Ovary (tissue), 9 donors: ENCODE data around the gene ATP2B3. TPM values are rescaled to one million over a fixed set of nuclear protein-coding genes. Genes with fewer than 3 reads are reported as not detected.

Experiments used
- DNase-seq, 5 donors: peaks; one replicate each; pipeline ENCODE4 v3.0.0-alpha.2; 2019 to 2020
- H3K27ac ChIP-seq, 2 donors: fragments of 200-600 bp; one replicate each; pipeline versions ENCODE4 v1.5.1 to v1.8.0; 2019 to 2022
- H3K27me3 ChIP-seq: fragments of 200-600 bp; one replicate; pipeline ENCODE4 v1.8.0; 2022
- H3K36me3 ChIP-seq: fragments of 200-600 bp; sonication (generic); one replicate; pipeline ENCODE4 v1.5.1; 2019
- H3K4me1 ChIP-seq: one replicate; pipeline ENCODE4 v1.8.1; 2013; ENCODE audit warnings: mild to moderate bottlenecking, moderate library complexity; ENCODE audit not compliant: insufficient read depth
- H3K4me3 ChIP-seq: fragments of 200-600 bp; sonication (generic); one replicate; pipeline ENCODE4 v1.5.1; 2017
- H3K9me3 ChIP-seq, 2 donors: fragments of 200-600 bp in 1 of 2; sonication (generic) in 1 of 2; one replicate each; pipeline versions ENCODE4 v1.5.1 to v1.8.1; 2013 to 2019; ENCODE audit warnings: mild to moderate bottlenecking in 1 of 2, moderate library complexity in 1 of 2
- CTCF ChIP-seq, 3 donors: fragments of 450-650 bp in 2 of 3; fragments of 200-600 bp in 1 of 3; IDR thresholded peaks; one replicate each; pipeline versions ENCODE4 v1.5.1 to v1.8.0; 2016 to 2022; ENCODE audit warnings: antibody characterized with exemption in 3 of 3, mild to moderate bottlenecking in 1 of 3
- EP300 ChIP-seq: sonication (generic); formaldehyde crosslinking; IDR thresholded peaks from one replicate; pipeline ENCODE4 v1.6.1; 2017; ENCODE audit warnings: antibody characterized with exemption
- POLR2A ChIP-seq: fragments of 450-650 bp; IDR thresholded peaks from one replicate; pipeline ENCODE4 v1.6.1; 2017; ENCODE audit warnings: antibody characterized with exemption, mild to moderate bottlenecking, moderate library complexity
- WGBS, 3 donors: extraction: QIAGEN DNeasy Blood & Tissue Kit in 1 of 3; methylation state at CpG; one replicate each; pipeline versions ENCODE4 v1.1.5 to v1.1.7; 2013 to 2017; 5-methylcytosine and 5-hydroxymethylcytosine counted together
- intact Hi-C, 4 donors: fragments of 100-400 bp; cut with DNase I; formaldehyde crosslinking; loops; one replicate each; pipeline versions ENCODE4 v1.11.0 to v1.15.1; 2022 to 2023
- polyA plus RNA-seq, 2 donors: library from polyadenylated mRNA; stranded (reverse); fragments of 200-250 nt in 1 of 2; fragments of 350-450 nt in 1 of 2; fragmentation: Illumina TruSeq in 1 of 2; extraction: RNeasy Lipid Tissue Mini Kit (QIAGEN cat#74804) in 1 of 2; gene quantifications; one replicate each; pipeline ENCODE4 v1.2.3, GENCODE V29; 2013 to 2014
- total RNA-seq, 7 donors: library from RNA; depleted of rRNA in 2 of 7; stranded (reverse); fragments of >200 nt in 2 of 7; fragmentation: NEBNext Ultra II Directional in 3 of 7; extraction: Animal tissue kit (Norgen Biotek cat#: 25700) in 3 of 7; gene quantifications; one replicate each; pipeline versions ENCODE4 v1.1.0 to v1.2.4, GENCODE V29; 2016 to 2023
- donor health status: DM: no; HTN: no; CAD: no; lungs with moderate emphysema.
- donor health status: DM: no; HTN: no; CAD: no.
- donor health status: Bipolar disorder and iron deficiency.
- donor health status: DM: yes; HTN: yes; CAD: no.
- donor health status: DM: no; HTN: no; CAD: no.
- donor health status: DM: yes; HTN: yes; CAD: no.

ATP2B3 gene
- total and polyA plus RNA-seq, 9 donors = 0.01 to 1.6 (median 0.25) TPM; not detected in 5

- H3K27ac ChIP-seq = no peak overlapping the region
- no peaks in the 10 kb centered on the region for H3K9me3 ChIP-seq
- no peak overlapping the region for H3K4me3 ChIP-seq
- no peak for DNase-seq
- TF ChIP-seq EP300 (no peak), CTCF (IDR thresholded peaks at IDR 0.05) (no peak), POLR2A (no peak)
- WGBS, 3 donors = 57 to 63% (median 61%) methylated on average over 11 of the region's 11 CpGs
- H3K27me3 ChIP-seq = no peaks in the 10 kb centered on the region
- no peaks in the 10 kb centered on the region for H3K4me1 ChIP-seq
- H3K36me3 ChIP-seq = no peaks in the 10 kb centered on the region
- intact Hi-C loops = no loop called here
These were observed 7.1 kb upstream of the ATP2B3 start for GRCh38 chrX:153510383-153510782.

GRCh38 chrX:153511784-153512500 is 5.5 kb upstream of the ATP2B3 start:
- Histone ChIP-seq H3K4me3 (no peak overlapping the region), H3K27me3 (no peaks in the 10 kb centered on the region), H3K4me1 (no peaks in the 10 kb centered on the region), H3K9me3 (no peaks in the 10 kb centered on the region), H3K27ac (no peak overlapping the region), H3K36me3 (no peaks in the 10 kb centered on the region)
- DNase-seq = no peak
- TF ChIP-seq CTCF (IDR thresholded peaks at IDR 0.05) = no peak
- no peak for TF ChIP-seq POLR2A
- no peak for TF ChIP-seq EP300
- WGBS, 3 donors = 48 to 59% (median 58%) methylated on average over 17 of the region's 17 CpGs
- intact Hi-C loops = no loop called here

- H3K27ac ChIP-seq = no peak overlapping the region
- 50 to 60% (median 55%) methylated on average over 3 of the region's 3 CpGs for WGBS, 3 donors
- no peaks in the 10 kb centered on the region for H3K36me3 ChIP-seq
- H3K9me3 ChIP-seq = no peaks in the 10 kb centered on the region
- H3K27me3 ChIP-seq = no peaks in the 10 kb centered on the region
- intact Hi-C loops = no loop called here
- TF ChIP-seq CTCF (IDR thresholded peaks at IDR 0.05) = no peak
- TF ChIP-seq POLR2A = no peak
- no peak for TF ChIP-seq EP300
- H3K4me1 ChIP-seq = no peaks in the 10 kb centered on the region
- no peak overlapping the region for H3K4me3 ChIP-seq
- DNase-seq = no peak
These were observed 4.9 kb upstream of the ATP2B3 start for GRCh38 chrX:153512501-153512893.

GRCh38 chrX:153513265-153513664 is 4.2 kb upstream of the ATP2B3 start:
- TF ChIP-seq POLR2A (no peak), EP300 (no peak), CTCF (IDR thresholded peaks at IDR 0.05) (no peak)
- 64 to 82% (median 67%) methylated on average over 5 of the region's 5 CpGs for WGBS, 3 donors
- H3K27me3 ChIP-seq = no peaks in the 10 kb centered on the region

More at GRCh38 chrX:153513265-153513664, 4.2 kb upstream of the ATP2B3 start:
- intact Hi-C loops = no loop called here
- Histone ChIP-seq H3K36me3 (no peaks in the 10 kb centered on the region), H3K4me1 (no peaks in the 10 kb centered on the region), H3K9me3 (no peaks in the 10 kb centered on the region), H3K27ac (no peak overlapping the region), H3K4me3 (no peak overlapping the region)
- no peak for DNase-seq
